HepG2 (cell line): ENCODE measurements around the gene PHF8. TPM values are rescaled to one million over a fixed set of nuclear protein-coding genes. Genes with fewer than 3 reads are reported as not detected.
A peak's percentile ranks its signal among the peaks of the same experiment; 100 is the strongest.

ENCODE experiments used
- ELF4 ChIP-seq: sonication (generic); formaldehyde crosslinking; IDR thresholded peaks from 2 replicates; pipeline ENCODE4 v1.5.0; 2020; ENCODE audit warnings: missing genetic modification reagents, mild to moderate bottlenecking, moderate library complexity, borderline replicate concordance
- EP300 ChIP-seq, 3 experiments: sonication (generic) in 1 of 3; formaldehyde crosslinking in 1 of 3; IDR thresholded peaks; 2 replicates each; pipeline versions ENCODE4 v1.5.1 to v1.6.1; 2011 to 2020; ENCODE audit warnings: low read depth in 2 of 3, low read length in 2 of 3, borderline replicate concordance in 1 of 3, improper control_type of control experiment in 1 of 3, mild to moderate bottlenecking in 1 of 3, missing genetic modification reagents in 1 of 3, moderate library complexity in 1 of 3
- HOXA5 ChIP-seq: sonication (generic); formaldehyde crosslinking; IDR thresholded peaks from 2 replicates; pipeline ENCODE4 v1.4.0; 2020; ENCODE audit warnings: missing genetic modification reagents
- KLF16 ChIP-seq, 2 experiments: sonication (generic) in 1 of 2; formaldehyde crosslinking in 1 of 2; IDR thresholded peaks; 2 replicates each; pipeline versions ENCODE4 v1.6.1 to v1.8.0; 2016 to 2023; ENCODE audit warnings: missing genetic modification reagents in 2 of 2, missing compliant biosample characterization in 1 of 2
- MIER3 ChIP-seq: IDR thresholded peaks from 2 replicates; pipeline ENCODE4 v1.6.1; 2016; ENCODE audit warnings: missing compliant biosample characterization, borderline replicate concordance
- NCOR1 ChIP-seq: fragments of 200-600 bp; sonication (generic); IDR thresholded peaks from 2 replicates; pipeline ENCODE4 v1.7.0; 2017; ENCODE audit warnings: antibody characterized with exemption, low read length, borderline replicate concordance
- PPARG ChIP-seq: conservative IDR thresholded peaks from 2 replicates; pipeline ENCODE4 v1.6.1; 2016; ENCODE audit warnings: missing biosample characterization, missing genetic modification reagents
- RBAK ChIP-seq: sonication (generic); formaldehyde crosslinking; IDR thresholded peaks from 2 replicates; pipeline ENCODE4 v1.5.1; 2020; ENCODE audit warnings: mild to moderate bottlenecking, missing genetic modification reagents
- SAFB2 ChIP-seq: sonication (generic); formaldehyde crosslinking; IDR thresholded peaks from 2 replicates; pipeline ENCODE4 v1.5.1; 2020; ENCODE audit warnings: missing genetic modification reagents, low read depth, mild to moderate bottlenecking, borderline replicate concordance
- TMF1 ChIP-seq: sonication (generic); formaldehyde crosslinking; IDR thresholded peaks from 2 replicates; pipeline ENCODE4 v1.8.1; 2022; ENCODE audit warnings: low read depth, missing genetic modification reagents
- ZNF224 ChIP-seq: sonication (generic); formaldehyde crosslinking; IDR thresholded peaks from 2 replicates; pipeline ENCODE4 v1.5.0; 2020; ENCODE audit warnings: mild to moderate bottlenecking, missing genetic modification reagents
- ZNF816 ChIP-seq: sonication (generic); formaldehyde crosslinking; IDR thresholded peaks from 2 replicates; pipeline ENCODE4 v1.8.0; 2022; ENCODE audit warnings: missing genetic modification reagents, mild to moderate bottlenecking, borderline replicate concordance
- ZNF878 ChIP-seq: sonication (generic); formaldehyde crosslinking; IDR thresholded peaks from 2 replicates; pipeline ENCODE4 v1.8.1; 2023; ENCODE audit warnings: mild to moderate bottlenecking, missing genetic modification reagents, moderate library complexity
- polyA plus RNA-seq, 8 experiments: library from polyadenylated mRNA; depleted of rRNA in 3 of 8; stranded (reverse) in 7 of 8; unstranded in 1 of 8; fragments of >200 nt; fragmentation: Illumina TruSeq in 4 of 8; extraction: Trizol in 4 of 8; gene quantifications; 2 replicates each; pipeline versions ENCODE4 v1.2.1 to v1.2.3, GENCODE V29; 2011 to 2016; ENCODE audit warnings: low read depth in 4 of 8, missing spikeins in 1 of 8, mixed read lengths in 1 of 8; ENCODE audit not compliant: insufficient read depth in 1 of 8
- total RNA-seq, 5 experiments: library from RNA; depleted of rRNA; stranded (reverse); fragments of >200 nt; fragmentation: Illumina TruSeq; extraction: Trizol; gene quantifications; 2 replicates each; pipeline ENCODE4 v1.2.3, GENCODE V29; 2016; ENCODE audit warnings: low read depth in 1 of 5
- TF ChIP-seq, protein P1 (sequence below): IDR thresholded peaks from 2 replicates; pipeline ENCODE4 v1.4.0; 2020; ENCODE audit warnings: mild to moderate bottlenecking, missing genetic modification reagents
- TF ChIP-seq, protein P2 (sequence below), 2 experiments: fragments of 450-650 bp in 1 of 2; sonication (generic) in 1 of 2; formaldehyde crosslinking; IDR thresholded peaks; 2 replicates each; pipeline versions ENCODE4 v1.5.0 to v1.8.0; 2020 to 2022; ENCODE audit warnings: mild to moderate bottlenecking in 1 of 2, missing genetic modification reagents in 1 of 2
- TF ChIP-seq, protein P3 (sequence below): sonication (generic); formaldehyde crosslinking; IDR thresholded peaks from 2 replicates; pipeline ENCODE4 v1.4.0; 2020; ENCODE audit warnings: missing genetic modification reagents

Gene PHF8
- total and polyA plus RNA-seq, 2 of the 13 experiments (the other 11 are each of a cell fraction or from before 2014, with no cell fraction given), result 15.5 to 19.1 TPM

DNA sequence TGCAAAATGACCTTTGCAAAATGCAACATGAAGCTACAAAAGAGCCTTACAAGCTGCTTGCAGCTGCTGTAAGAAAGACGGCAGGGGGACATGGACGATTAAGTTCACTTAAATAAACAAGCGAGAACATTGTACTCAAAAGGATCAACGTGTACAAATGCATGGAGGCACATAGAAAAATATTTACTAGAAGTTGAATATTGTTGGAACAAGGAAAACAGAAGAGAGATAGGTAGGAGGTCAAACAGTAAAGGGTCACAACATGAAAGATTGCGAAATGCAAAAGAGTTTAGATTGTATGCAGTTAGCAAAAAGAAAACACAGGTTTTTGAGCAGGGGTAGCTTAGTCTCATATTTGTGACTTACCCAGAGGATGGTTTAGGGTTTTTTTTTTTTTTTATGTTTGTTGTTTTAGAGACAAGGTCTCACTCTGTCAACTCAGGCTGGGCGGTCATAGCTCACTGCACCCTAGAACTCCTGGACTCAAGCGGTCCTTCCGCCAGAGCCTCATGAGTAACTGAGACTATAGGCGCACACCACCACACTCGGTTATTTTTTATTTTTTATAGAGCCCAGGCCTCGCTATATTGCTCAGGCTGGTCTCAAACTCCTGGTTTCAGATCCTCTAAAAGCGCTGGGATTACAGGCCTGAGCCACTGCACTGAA, 1.4 kb upstream of the PHF8 start (continued):
- TF ChIP-seq EP300 (IDR thresholded peaks at IDR 0.05; ENCODE audit: low read depth in 2 of 2, low read length in 2 of 2) (peak in 1 of 2 experiments; percentile 62; a peak in 2 of 4 replicates), EP300 (CRISPR knock-in tag; IDR thresholded peaks at IDR 0.05; ENCODE audit: borderline replicate concordance) (no peak; the same call in 1 of the 2 replicates), HOXA5 (0 out of 2 replicates have a peak, but pooled peaks have one; percentile 8), SAFB2 (CRISPR knock-in tag) (no peak), ZNF878 (peak; percentile 32; the same call in 1 of the 2 replicates), MIER3 (CRISPR knock-in tag) (peak; percentile 29; the same call in 1 of the 2 replicates), NCOR1 (peak; percentile 28; the same call in 1 of the 2 replicates), ZNF816 (CRISPR knock-in tag) (peak; percentile 28; the same call in 1 of the 2 replicates), ELF4 (no peak), KLF16 (CRISPR knock-in tag; IDR thresholded peaks at IDR 0.05) (peak in 1 of 2 experiments; percentile 30; a peak in 1 of 4 replicates), RBAK (CRISPR knock-in tag) (peak; percentile 20; the same call in 1 of the 2 replicates), ZNF224 (no peak), TMF1 (no peak), PPARG (peak; percentile 91)
- TF ChIP-seq, protein P1, sequence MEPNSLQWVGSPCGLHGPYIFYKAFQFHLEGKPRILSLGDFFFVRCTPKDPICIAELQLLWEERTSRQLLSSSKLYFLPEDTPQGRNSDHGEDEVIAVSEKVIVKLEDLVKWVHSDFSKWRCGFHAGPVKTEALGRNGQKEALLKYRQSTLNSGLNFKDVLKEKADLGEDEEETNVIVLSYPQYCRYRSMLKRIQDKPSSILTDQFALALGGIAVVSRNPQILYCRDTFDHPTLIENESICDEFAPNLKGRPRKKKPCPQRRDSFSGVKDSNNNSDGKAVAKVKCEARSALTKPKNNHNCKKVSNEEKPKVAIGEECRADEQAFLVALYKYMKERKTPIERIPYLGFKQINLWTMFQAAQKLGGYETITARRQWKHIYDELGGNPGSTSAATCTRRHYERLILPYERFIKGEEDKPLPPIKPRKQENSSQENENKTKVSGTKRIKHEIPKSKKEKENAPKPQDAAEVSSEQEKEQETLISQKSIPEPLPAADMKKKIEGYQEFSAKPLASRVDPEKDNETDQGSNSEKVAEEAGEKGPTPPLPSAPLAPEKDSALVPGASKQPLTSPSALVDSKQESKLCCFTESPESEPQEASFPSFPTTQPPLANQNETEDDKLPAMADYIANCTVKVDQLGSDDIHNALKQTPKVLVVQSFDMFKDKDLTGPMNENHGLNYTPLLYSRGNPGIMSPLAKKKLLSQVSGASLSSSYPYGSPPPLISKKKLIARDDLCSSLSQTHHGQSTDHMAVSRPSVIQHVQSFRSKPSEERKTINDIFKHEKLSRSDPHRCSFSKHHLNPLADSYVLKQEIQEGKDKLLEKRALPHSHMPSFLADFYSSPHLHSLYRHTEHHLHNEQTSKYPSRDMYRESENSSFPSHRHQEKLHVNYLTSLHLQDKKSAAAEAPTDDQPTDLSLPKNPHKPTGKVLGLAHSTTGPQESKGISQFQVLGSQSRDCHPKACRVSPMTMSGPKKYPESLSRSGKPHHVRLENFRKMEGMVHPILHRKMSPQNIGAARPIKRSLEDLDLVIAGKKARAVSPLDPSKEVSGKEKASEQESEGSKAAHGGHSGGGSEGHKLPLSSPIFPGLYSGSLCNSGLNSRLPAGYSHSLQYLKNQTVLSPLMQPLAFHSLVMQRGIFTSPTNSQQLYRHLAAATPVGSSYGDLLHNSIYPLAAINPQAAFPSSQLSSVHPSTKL, result peak; percentile 69
- TF ChIP-seq, protein P2, sequence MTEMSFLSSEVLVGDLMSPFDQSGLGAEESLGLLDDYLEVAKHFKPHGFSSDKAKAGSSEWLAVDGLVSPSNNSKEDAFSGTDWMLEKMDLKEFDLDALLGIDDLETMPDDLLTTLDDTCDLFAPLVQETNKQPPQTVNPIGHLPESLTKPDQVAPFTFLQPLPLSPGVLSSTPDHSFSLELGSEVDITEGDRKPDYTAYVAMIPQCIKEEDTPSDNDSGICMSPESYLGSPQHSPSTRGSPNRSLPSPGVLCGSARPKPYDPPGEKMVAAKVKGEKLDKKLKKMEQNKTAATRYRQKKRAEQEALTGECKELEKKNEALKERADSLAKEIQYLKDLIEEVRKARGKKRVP (CRISPR knock-in tag; IDR thresholded peaks at IDR 0.05), result 0 out of 4 replicates have a peak, but pooled peaks of 1 of the 2 experiments have one; percentile 19
- TF ChIP-seq, protein P3, sequence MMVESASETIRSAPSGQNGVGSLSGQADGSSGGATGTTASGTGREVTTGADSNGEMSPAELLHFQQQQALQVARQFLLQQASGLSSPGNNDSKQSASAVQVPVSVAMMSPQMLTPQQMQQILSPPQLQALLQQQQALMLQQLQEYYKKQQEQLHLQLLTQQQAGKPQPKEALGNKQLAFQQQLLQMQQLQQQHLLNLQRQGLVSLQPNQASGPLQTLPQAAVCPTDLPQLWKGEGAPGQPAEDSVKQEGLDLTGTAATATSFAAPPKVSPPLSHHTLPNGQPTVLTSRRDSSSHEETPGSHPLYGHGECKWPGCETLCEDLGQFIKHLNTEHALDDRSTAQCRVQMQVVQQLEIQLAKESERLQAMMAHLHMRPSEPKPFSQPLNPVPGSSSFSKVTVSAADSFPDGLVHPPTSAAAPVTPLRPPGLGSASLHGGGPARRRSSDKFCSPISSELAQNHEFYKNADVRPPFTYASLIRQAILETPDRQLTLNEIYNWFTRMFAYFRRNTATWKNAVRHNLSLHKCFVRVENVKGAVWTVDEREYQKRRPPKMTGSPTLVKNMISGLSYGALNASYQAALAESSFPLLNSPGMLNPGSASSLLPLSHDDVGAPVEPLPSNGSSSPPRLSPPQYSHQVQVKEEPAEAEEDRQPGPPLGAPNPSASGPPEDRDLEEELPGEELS, result peak; percentile 92
